HepG2 (cell line): Measurements from ENCODE around the gene CST4. TPM values are rescaled to one million over a fixed set of nuclear protein-coding genes. Genes with fewer than 3 reads are reported as not detected.

Experiments used
- EEA1 ChIP-seq: sonication (generic); formaldehyde crosslinking; IDR thresholded peaks from 2 replicates; pipeline ENCODE4 v1.5.1; 2020; ENCODE audit warnings: mild to moderate bottlenecking, missing genetic modification reagents, borderline replicate concordance
- ETV5 ChIP-seq: IDR thresholded peaks from 2 replicates; pipeline ENCODE4 v1.6.1; 2018; ENCODE audit warnings: missing biosample characterization, missing genetic modification reagents, inconsistent platforms, borderline replicate concordance
- GABPA ChIP-seq, 2 experiments: IDR thresholded peaks; 2 replicates each; pipeline ENCODE4 v1.6.1; 2011 to 2016; ENCODE audit warnings: low read depth in 2 of 2, low read length in 1 of 2, missing biosample characterization in 1 of 2, missing genetic modification characterization in 1 of 2
- HINFP ChIP-seq: sonication (generic); formaldehyde crosslinking; IDR thresholded peaks from 2 replicates; pipeline ENCODE4 v1.4.0; 2020; ENCODE audit warnings: low read depth, mild to moderate bottlenecking, missing genetic modification reagents
- HNF4G ChIP-seq, 2 experiments: sonication (generic) in 1 of 2; formaldehyde crosslinking in 1 of 2; IDR thresholded peaks; 2 replicates each; pipeline versions ENCODE4 v1.4.0 to v1.6.1; 2011 to 2020; ENCODE audit warnings: borderline replicate concordance in 2 of 2, low read depth in 2 of 2, mild to moderate bottlenecking in 2 of 2, low read length in 1 of 2, missing genetic modification reagents in 1 of 2, moderate library complexity in 1 of 2
- HNRNPL ChIP-seq: fragments of 200-400 bp; formaldehyde crosslinking; IDR thresholded peaks from 2 replicates; pipeline ENCODE4 v1.6.1; 2017; ENCODE audit warnings: mild to moderate bottlenecking, low read depth, low read length
- IKZF5 ChIP-seq: IDR thresholded peaks from 2 replicates; pipeline ENCODE4 v1.6.1; 2018; ENCODE audit warnings: missing genetic modification reagents, mild to moderate bottlenecking, missing compliant biosample characterization
- MAX ChIP-seq: IDR thresholded peaks from 2 replicates; pipeline ENCODE4 v1.6.1; 2012; ENCODE audit warnings: inconsistent platforms
- MEIS2 ChIP-seq: sonication (generic); formaldehyde crosslinking; IDR thresholded peaks from 2 replicates; pipeline ENCODE4 v1.9.0; 2021; ENCODE audit warnings: mild to moderate bottlenecking, missing genetic modification reagents
- MYC ChIP-seq: sonication (generic); formaldehyde crosslinking; IDR thresholded peaks from 2 replicates; pipeline ENCODE4 v1.9.0; 2021; ENCODE audit warnings: missing genetic modification reagents, borderline replicate concordance
- NFKB2 ChIP-seq: sonication (generic); formaldehyde crosslinking; IDR thresholded peaks from 2 replicates; pipeline ENCODE4 v1.4.0; 2020; ENCODE audit warnings: missing genetic modification reagents, borderline replicate concordance
- POLR2A ChIP-seq, 2 experiments: IDR thresholded peaks; 2 replicates each; pipeline ENCODE4 v1.6.1; 2011; ENCODE audit warnings: low read depth in 2 of 2, low read length in 2 of 2, mild to moderate bottlenecking in 1 of 2, moderate library complexity in 1 of 2; ENCODE audit not compliant: insufficient read depth in 1 of 2
- SALL1 ChIP-seq: sonication (generic); formaldehyde crosslinking; IDR thresholded peaks from 2 replicates; pipeline ENCODE4 v1.8.0; 2022; ENCODE audit warnings: mild to moderate bottlenecking, missing genetic modification reagents
- SMARCE1 ChIP-seq: fragments of 450-650 bp; IDR thresholded peaks from 2 replicates; pipeline ENCODE4 v1.6.1; 2017; ENCODE audit warnings: borderline replicate concordance
- SP4 ChIP-seq: sonication (generic); formaldehyde crosslinking; IDR thresholded peaks from 2 replicates; pipeline ENCODE4 v1.8.1; 2023; ENCODE audit warnings: mild to moderate bottlenecking, missing genetic modification reagents
- SRSF4 ChIP-seq: fragments of 200-400 bp; formaldehyde crosslinking; IDR thresholded peaks from one replicate; pipeline ENCODE4 v1.6.1; 2018; ENCODE audit warnings: mild to moderate bottlenecking, low read depth, low read length, moderate library complexity; ENCODE audit not compliant: poor library complexity, severe bottlenecking
- YEATS2 ChIP-seq: sonication (generic); formaldehyde crosslinking; IDR thresholded peaks from 2 replicates; pipeline ENCODE4 v1.4.0; 2020; ENCODE audit warnings: missing genetic modification reagents, borderline replicate concordance
- ZBTB38 ChIP-seq: sonication (generic); formaldehyde crosslinking; IDR thresholded peaks from 2 replicates; pipeline ENCODE4 v1.5.1; 2020; ENCODE audit warnings: mild to moderate bottlenecking, missing genetic modification reagents
- ZEB1 ChIP-seq: IDR thresholded peaks from 2 replicates; pipeline ENCODE4 v1.6.1; 2012; ENCODE audit warnings: mild to moderate bottlenecking, low read depth, inconsistent platforms; ENCODE audit not compliant: insufficient replicate concordance
- ZFP37 ChIP-seq: sonication (generic); formaldehyde crosslinking; IDR thresholded peaks from 2 replicates; pipeline ENCODE4 v1.4.0; 2020; ENCODE audit warnings: missing genetic modification reagents, borderline replicate concordance
- ZFP41 ChIP-seq: sonication (generic); formaldehyde crosslinking; IDR thresholded peaks from 2 replicates; pipeline ENCODE4 v1.4.0; 2020; ENCODE audit warnings: mild to moderate bottlenecking, missing genetic modification reagents, borderline replicate concordance
- ZNF296 ChIP-seq: sonication (generic); formaldehyde crosslinking; conservative IDR thresholded peaks from 2 replicates; pipeline ENCODE4 v1.5.0; 2020; ENCODE audit warnings: mild to moderate bottlenecking, missing genetic modification reagents
- ZNF687 ChIP-seq: sonication (generic); formaldehyde crosslinking; IDR thresholded peaks from 2 replicates; pipeline ENCODE4 v1.5.1; 2020; ENCODE audit warnings: mild to moderate bottlenecking, missing genetic modification reagents, moderate library complexity
- polyA plus RNA-seq, 8 experiments: library from polyadenylated mRNA; depleted of rRNA in 3 of 8; stranded (reverse) in 7 of 8; unstranded in 1 of 8; fragments of >200 nt; fragmentation: Illumina TruSeq in 4 of 8; extraction: Trizol in 4 of 8; gene quantifications; 2 replicates each; pipeline versions ENCODE4 v1.2.1 to v1.2.3, GENCODE V29; 2011 to 2016; ENCODE audit warnings: low read depth in 4 of 8, missing spikeins in 1 of 8, mixed read lengths in 1 of 8; ENCODE audit not compliant: insufficient read depth in 1 of 8
- total RNA-seq, 5 experiments: library from RNA; depleted of rRNA; stranded (reverse); fragments of >200 nt; fragmentation: Illumina TruSeq; extraction: Trizol; gene quantifications; 2 replicates each; pipeline ENCODE4 v1.2.3, GENCODE V29; 2016; ENCODE audit warnings: low read depth in 1 of 5

Gene CST4
- total and polyA plus RNA-seq, 2 of the 13 experiments (the other 11 are each of a cell fraction or from before 2014, with no cell fraction given): not detected

- TF ChIP-seq MYC (CRISPR knock-in tag): peak; percentile 54
- TF ChIP-seq POLR2A (IDR thresholded peaks at IDR 0.05; ENCODE audit: insufficient read depth in 1 of 2, low read depth in 2 of 2, low read length in 2 of 2): peak in 1 of 2 experiments; percentile 27; a peak in 2 of 4 replicates
- no peak for TF ChIP-seq IKZF5 (CRISPR knock-in tag)
- TF ChIP-seq ZNF687 (CRISPR knock-in tag): peak; percentile 69
- TF ChIP-seq ZNF296 (CRISPR knock-in tag): no peak
- TF ChIP-seq ZBTB38 (CRISPR knock-in tag): peak; percentile 53; the same call in 1 of the 2 replicates
- TF ChIP-seq HNRNPL: 0 out of 2 replicates have a peak, but pooled peaks have one; percentile 36
- peak; percentile 95 for TF ChIP-seq EEA1
- TF ChIP-seq YEATS2 (CRISPR knock-in tag): 0 out of 2 replicates have a peak, but pooled peaks have one; percentile 13
- TF ChIP-seq HNF4G (IDR thresholded peaks at IDR 0.05; ENCODE audit: borderline replicate concordance, low read depth, low read length): no peak
- 0 out of 2 replicates have a peak, but pooled peaks have one; percentile 14 for TF ChIP-seq HNF4G (CRISPR knock-in tag; IDR thresholded peaks at IDR 0.05; ENCODE audit: borderline replicate concordance, low read depth)
- TF ChIP-seq MEIS2 (CRISPR knock-in tag): peak; percentile 24; the same call in 1 of the 2 replicates
- TF ChIP-seq SALL1 (CRISPR knock-in tag): peak; percentile 28; the same call in 1 of the 2 replicates
- peak; percentile 38 for TF ChIP-seq GABPA (IDR thresholded peaks at IDR 0.05; ENCODE audit: low read depth, low read length)
- peak; percentile 51; the same call in 1 of the 2 replicates for TF ChIP-seq GABPA (CRISPR knock-in tag; IDR thresholded peaks at IDR 0.05; ENCODE audit: low read depth)
- TF ChIP-seq ETV5 (CRISPR knock-in tag): peak; percentile 67; the same call in 1 of the 2 replicates
- TF ChIP-seq SP4 (CRISPR knock-in tag): peak; percentile 47; the same call in 1 of the 2 replicates
- peak; percentile 62; the same call in 1 of the 2 replicates for TF ChIP-seq ZFP41
- TF ChIP-seq ZFP37 (CRISPR knock-in tag): 0 out of 2 replicates have a peak, but pooled peaks have one; percentile 62
- TF ChIP-seq MAX: peak; percentile 66
- no peak for TF ChIP-seq SMARCE1
- peak; percentile 36 for TF ChIP-seq ZEB1
- 0 out of 2 replicates have a peak, but pooled peaks have one; percentile 15 for TF ChIP-seq NFKB2 (CRISPR knock-in tag)
- TF ChIP-seq HINFP (CRISPR knock-in tag): peak; percentile 40; the same call in 1 of the 2 replicates
- TF ChIP-seq SRSF4: no peak
These were observed 49.3 kb downstream of the CST4 start (continued) for GRCh38 chr20:23639490-23639958.
